SK-N-SH (cell line): ENCODE data around the gene FGF5. TPM values are rescaled to one million over a fixed set of nuclear protein-coding genes. Genes with fewer than 3 reads are reported as not detected.

Experiments
- CTCF ChIA-PET: fragments of 300-600, 350-600 bp; formaldehyde crosslinking; extraction: SDS; loops from one replicate; lab custom pipeline; 2021; lab: Yijun Ruan, JAX
- POLR2A ChIA-PET: fragments of 350-600 bp; sonication (Branson Sonifier 250); formaldehyde crosslinking; extraction: SDS; loops from one replicate; lab custom pipeline; 2020; ENCODE audit warnings: antibody characterized with exemption, inconsistent platforms; lab: Yijun Ruan, JAX
- DNase-seq: peaks from one replicate; pipeline ENCODE4 v3.0.0; 2012
- H2AFZ ChIP-seq: fragments of 200-600 bp; sonication (generic); 2 replicates; pipeline ENCODE4 v1.8.1; 2016; ENCODE audit warnings: antibody characterized with exemption, mild to moderate bottlenecking, low read depth
- H3F3A ChIP-seq: fragments of 200-600 bp; sonication (generic); replicated peaks from 2 replicates; pipeline ENCODE3; 2016; ENCODE audit warnings: antibody characterized with exemption, mild to moderate bottlenecking; ENCODE audit not compliant: insufficient read depth
- H3K27ac ChIP-seq, 2 experiments: fragments of 200-500 bp in 1 of 2; fragments of 200-600 bp in 1 of 2; sonication (Bioruptor generic) in 1 of 2; sonication (generic), shearing (Covaris generic) in 1 of 2; 2 replicates each; pipeline versions ENCODE4 v1.5.1 to v1.6.1; 2014 to 2016; ENCODE audit warnings: low read depth in 2 of 2, inconsistent platforms in 1 of 2, low read length in 1 of 2, mild to moderate bottlenecking in 1 of 2, mixed read lengths in 1 of 2
- H3K27me3 ChIP-seq: fragments of 200-600 bp; sonication (generic), shearing (Covaris generic); 2 replicates; pipeline ENCODE4 v1.6.1; 2016; ENCODE audit warnings: mixed run types; ENCODE audit not compliant: insufficient read depth
- H3K36me3 ChIP-seq, 2 experiments: fragments of 200-500 bp in 1 of 2; fragments of 200-600 bp in 1 of 2; sonication (Bioruptor generic) in 1 of 2; sonication (generic) in 1 of 2; replicated peaks in 1 of 2; 2 replicates each; pipeline versions ENCODE3 to v1.5.1; 2014 to 2016; ENCODE audit warnings: low read length in 1 of 2, mild to moderate bottlenecking in 1 of 2; ENCODE audit not compliant: insufficient read depth in 2 of 2, control insufficient read depth in 1 of 2
- H3K4me1 ChIP-seq, 2 experiments: fragments of 200-500 bp in 1 of 2; fragments of 200-600 bp in 1 of 2; sonication (Bioruptor generic) in 1 of 2; sonication (generic), shearing (Covaris generic) in 1 of 2; 2 replicates each; pipeline versions ENCODE4 v1.5.1 to v1.6.1; 2014 to 2016; ENCODE audit warnings: low read depth in 1 of 2, low read length in 1 of 2, mixed run types in 1 of 2; ENCODE audit not compliant: insufficient read depth in 2 of 2, control insufficient read depth in 1 of 2
- H3K4me2 ChIP-seq: fragments of 200-600 bp; sonication (generic), shearing (Covaris generic); 2 replicates; pipeline ENCODE4 v1.6.1; 2017; ENCODE audit warnings: mixed run types
- H3K4me3 ChIP-seq, 2 experiments: fragments of 200-500 bp in 1 of 2; fragments of 200-600 bp in 1 of 2; sonication (Bioruptor generic) in 1 of 2; sonication (generic), shearing (Covaris generic) in 1 of 2; 2 replicates each; pipeline versions ENCODE4 v1.5.1 to v1.8.1; 2014 to 2016; ENCODE audit warnings: low read depth in 2 of 2, inconsistent platforms in 1 of 2, low read length in 1 of 2, mild to moderate bottlenecking in 1 of 2, mixed read lengths in 1 of 2, moderate library complexity in 1 of 2
- H3K79me2 ChIP-seq: fragments of 200-600 bp; sonication (generic); 2 replicates; pipeline ENCODE4 v1.8.1; 2017; ENCODE audit warnings: mild to moderate bottlenecking; ENCODE audit not compliant: insufficient read depth
- H3K9ac ChIP-seq: fragments of 200-600 bp; sonication (generic); 2 replicates; pipeline ENCODE4 v1.6.1; 2017; ENCODE audit warnings: mixed run types
- H3K9me2 ChIP-seq: fragments of 200-600 bp; sonication (generic); 2 replicates; pipeline ENCODE4 v1.6.1; 2017; ENCODE audit warnings: mixed run types
- H3K9me3 ChIP-seq: fragments of 200-600 bp; sonication (generic); 2 replicates; pipeline ENCODE4 v1.6.1; 2017; ENCODE audit warnings: mixed run types, mild to moderate bottlenecking, moderate library complexity
- H4K20me1 ChIP-seq: fragments of 200-600 bp; sonication (generic); 2 replicates; pipeline ENCODE4 v1.6.1; 2017; ENCODE audit warnings: mild to moderate bottlenecking, mixed run types; ENCODE audit not compliant: insufficient read depth
- ELF1 ChIP-seq: IDR thresholded peaks from 2 replicates; pipeline ENCODE4 v1.4.0; 2012
- EP300 ChIP-seq, 2 experiments: IDR thresholded peaks; 2 replicates each; pipeline versions ENCODE4 v1.4.0 to v1.6.1; 2012; ENCODE audit warnings: borderline replicate concordance in 1 of 2, low read depth in 1 of 2, low read length in 1 of 2
- FOSL2 ChIP-seq: IDR thresholded peaks from 2 replicates; pipeline ENCODE4 v1.4.0; 2012; ENCODE audit warnings: low read depth, mild to moderate bottlenecking, moderate library complexity, borderline replicate concordance
- GABPA ChIP-seq: IDR thresholded peaks from 2 replicates; pipeline ENCODE4 v1.4.0; 2012; ENCODE audit warnings: low read depth, mild to moderate bottlenecking
- GATA2 ChIP-seq: sonication (generic); formaldehyde crosslinking; IDR thresholded peaks from 2 replicates; pipeline ENCODE4 v1.5.0; 2020; ENCODE audit warnings: mild to moderate bottlenecking, missing genetic modification reagents
- IRF3 ChIP-seq: fragments of 150-350 bp; IDR thresholded peaks from 2 replicates; pipeline ENCODE4 v1.6.1; 2016; ENCODE audit warnings: mild to moderate bottlenecking, low read depth, low read length
- JUND ChIP-seq: IDR thresholded peaks from 2 replicates; pipeline ENCODE4 v1.4.0; 2012
- MEF2A ChIP-seq: IDR thresholded peaks from 2 replicates; pipeline ENCODE4 v1.4.0; 2012; ENCODE audit warnings: low read depth, borderline replicate concordance
- NFIC ChIP-seq: IDR thresholded peaks from 2 replicates; pipeline ENCODE4 v1.4.0; 2012; ENCODE audit warnings: borderline replicate concordance
- NRF1 ChIP-seq: IDR thresholded peaks from 2 replicates; pipeline ENCODE4 v1.6.1; 2012; ENCODE audit warnings: low read depth, mild to moderate bottlenecking, low read length
- PBX3 ChIP-seq: IDR thresholded peaks from 2 replicates; pipeline ENCODE4; 2012
- POLR2AphosphoS5 ChIP-seq: IDR thresholded peaks from 2 replicates; pipeline ENCODE4 v1.6.1; 2012; ENCODE audit warnings: low read depth, low read length
- RFX5 ChIP-seq: IDR thresholded peaks from 2 replicates; pipeline ENCODE4 v1.6.1; 2012; ENCODE audit warnings: mild to moderate bottlenecking, improper control_type of control experiment, low read length
- RXRA ChIP-seq: IDR thresholded peaks from 2 replicates; pipeline ENCODE4 v1.4.0; 2012; ENCODE audit warnings: low read depth, mild to moderate bottlenecking, borderline replicate concordance
- SMC3 ChIP-seq: IDR thresholded peaks from 2 replicates; pipeline ENCODE4 v1.6.1; 2012; ENCODE audit warnings: low read depth, low read length, improper control_type of control experiment
- TAF1 ChIP-seq: IDR thresholded peaks from 2 replicates; pipeline ENCODE4 v1.6.1; 2012; ENCODE audit warnings: low read depth, mild to moderate bottlenecking, low read length, moderate library complexity, borderline replicate concordance
- WGBS: methylation state at CpG from one replicate; pipeline ENCODE4 v1.1.6; 2017; ENCODE audit warnings: low lambda C conversion rate; 5-methylcytosine and 5-hydroxymethylcytosine counted together
- polyA plus RNA-seq, 3 experiments: library from polyadenylated mRNA; depleted of rRNA; stranded (reverse); fragments of >200 nt; gene quantifications; 2 replicates each; pipeline ENCODE4 v1.2.3, GENCODE V29; 2012

The FGF5 gene
- polyA plus RNA-seq, 1 of the 3 experiments (the other 2 are of a cell fraction): 17.7 TPM

- no peaks in the 10 kb centered on the region for H3K9me3 ChIP-seq
- peak overlapping the region in 1 of 2 experiments; percentile 56; a peak in 2 of 4 replicates for H3K27ac ChIP-seq
- no peak overlapping the region for H3K4me3 ChIP-seq
- H4K20me1 ChIP-seq: no peaks in the 10 kb centered on the region
- ChIA-PET POLR2A (no interaction called here), CTCF (no interaction called here)
- peaks cover 24% of the 10 kb centered on the region for H3K79me2 ChIP-seq
- no peak for DNase-seq
- no peak overlapping the region for H3K9ac ChIP-seq
- no peaks in the 10 kb centered on the region for H3K27me3 ChIP-seq
- H3K4me2 ChIP-seq: no peak overlapping the region
- no peak for TF ChIP-seq JUND
- no peak for TF ChIP-seq RXRA
- TF ChIP-seq SMC3: no peak
- TF ChIP-seq POLR2AphosphoS5: no peak
- TF ChIP-seq NRF1: no peak
- no peak for TF ChIP-seq EP300 (IDR thresholded peaks at IDR 0.05; ENCODE audit: borderline replicate concordance in 1 of 2, low read depth in 1 of 2, low read length in 1 of 2)
- no peak for TF ChIP-seq GATA2 (CRISPR knock-in tag)
- no peak for TF ChIP-seq RFX5
- TF ChIP-seq IRF3: no peak
- TF ChIP-seq ELF1: no peak
- no peak for TF ChIP-seq GABPA
- TF ChIP-seq NFIC: no peak
- TF ChIP-seq TAF1: no peak
- TF ChIP-seq MEF2A: no peak
- no peaks in the 10 kb centered on the region for H3K9me2 ChIP-seq
- no peak overlapping the region for H2AFZ ChIP-seq
- H3K4me1 ChIP-seq: peaks cover 0 to 7% of the 10 kb centered on the region in 2 experiments; a peak in 1 of 4 replicates
- H3F3A ChIP-seq: peaks cover 59% of the 10 kb centered on the region
- 84% methylated on average over 5 of the region's 5 CpGs for WGBS
- peaks cover 15 to 34% of the 10 kb centered on the region in 2 experiments for H3K36me3 ChIP-seq
Measured at GRCh38 chr4:80295826-80296225, 29.4 kb downstream of the FGF5 start.

GRCh38 chr4:80301884-80302283 is 35.4 kb downstream of the FGF5 start:
- H3K9me3 ChIP-seq: no peaks in the 10 kb centered on the region
- TF ChIP-seq FOSL2: no peak
- TF ChIP-seq EP300 (IDR thresholded peaks at IDR 0.05; ENCODE audit: borderline replicate concordance in 1 of 2, low read depth in 1 of 2, low read length in 1 of 2): no peak
- no peak for TF ChIP-seq POLR2AphosphoS5
- TF ChIP-seq PBX3: no peak
- TF ChIP-seq ELF1: no peak
- TF ChIP-seq SMC3: no peak
- peaks cover 0 to 9% of the 10 kb centered on the region in 2 experiments; a peak in 3 of 4 replicates for H3K4me1 ChIP-seq
- ChIA-PET POLR2A (no interaction called here), CTCF (no interaction called here)
- no peaks in the 10 kb centered on the region; the same call in none of the 2 replicates for H3K79me2 ChIP-seq
- H3K27ac ChIP-seq: no peak overlapping the region
- H3K4me3 ChIP-seq: no peak overlapping the region
- no peak overlapping the region for H3K9ac ChIP-seq
- 59% methylated on average over 4 of the region's 4 CpGs for WGBS
- H3F3A ChIP-seq: peaks cover 47% of the 10 kb centered on the region
- no peaks in the 10 kb centered on the region for H3K9me2 ChIP-seq
- H2AFZ ChIP-seq: no peak overlapping the region
- DNase-seq: no peak
- H4K20me1 ChIP-seq: no peaks in the 10 kb centered on the region
- no peak overlapping the region for H3K4me2 ChIP-seq
- no peaks in the 10 kb centered on the region for H3K27me3 ChIP-seq
- H3K36me3 ChIP-seq: peaks cover 0 to 15% of the 10 kb centered on the region in 2 experiments
